IMR-90 (cell line): ENCODE results near the gene SV2B. TPM values are rescaled to one million over a fixed set of nuclear protein-coding genes. Genes with fewer than 3 reads are reported as not detected.

ENCODE experiments used
- ATAC-seq: fragments of 200-7000 bp; cut with Tn5 transposase; 2 replicates; pipeline ENCODE4 v1.9.1; 2020; ENCODE audit warnings: low read depth, mild to moderate bottlenecking, moderate library complexity
- BruUV-seq: library from RNA; stranded (reverse); fragments of 400-500 nt; replicated peaks from 2 replicates; lab custom pipeline; 2021; lab: Mats Ljungman, UMichigan
- CTCF ChIA-PET: fragments of 300-600 bp; formaldehyde crosslinking; extraction: SDS; loops from one replicate; lab custom pipeline; 2021; ENCODE audit warnings: antibody characterized with exemption; lab: Yijun Ruan, JAX
- POLR2A ChIA-PET: fragments of 300-600 bp; sonication (Branson Sonifier 250); formaldehyde crosslinking; loops from one replicate; lab custom pipeline; 2022; ENCODE audit warnings: antibody characterized with exemption; ENCODE audit not compliant: unreplicated experiment; lab: Charles Lee
- DNase-seq: peaks from one replicate; pipeline ENCODE4 v3.0.0; 2013
- H2AFZ ChIP-seq: replicated peaks from 2 replicates; pipeline ENCODE3; 2013; ENCODE audit warnings: low read length, mild to moderate bottlenecking; ENCODE audit not compliant: poor library complexity
- H2AK5ac ChIP-seq: 2 replicates; pipeline ENCODE4 v1.6.1; 2013; ENCODE audit warnings: low read depth, low read length, inconsistent platforms
- H2AK9ac ChIP-seq: replicated peaks from 2 replicates; pipeline ENCODE3; 2013; ENCODE audit warnings: mild to moderate bottlenecking, low read depth, low read length, moderate library complexity; ENCODE audit not compliant: poor library complexity
- H2BK120ac ChIP-seq: 2 replicates; pipeline ENCODE4 v1.6.1; 2013; ENCODE audit warnings: low read depth, low read length, inconsistent platforms
- H2BK15ac ChIP-seq: 3 replicates; pipeline ENCODE4 v1.6.1; 2013; ENCODE audit warnings: low read depth, low read length, inconsistent platforms
- H2BK20ac ChIP-seq: 2 replicates; pipeline ENCODE4 v1.6.1; 2013; ENCODE audit warnings: low read depth, mild to moderate bottlenecking, inconsistent platforms, low read length, moderate library complexity
- H2BK5ac ChIP-seq: 2 replicates; pipeline ENCODE4 v1.6.1; 2013; ENCODE audit warnings: mild to moderate bottlenecking, low read depth, low read length, inconsistent platforms; ENCODE audit not compliant: poor library complexity, severe bottlenecking
- H3K14ac ChIP-seq: replicated peaks from 2 replicates; pipeline ENCODE4 v1.6.1; 2013; ENCODE audit warnings: low read depth, low read length, inconsistent platforms
- H3K18ac ChIP-seq: 2 replicates; pipeline ENCODE4 v1.6.1; 2013; ENCODE audit warnings: low read depth, low read length, control low read depth
- H3K23ac ChIP-seq: 2 replicates; pipeline ENCODE4 v1.6.1; 2013; ENCODE audit warnings: low read depth, low read length, inconsistent platforms
- H3K27ac ChIP-seq: 2 replicates; pipeline ENCODE4 v1.5.1; 2013; ENCODE audit warnings: mild to moderate bottlenecking, control low read depth, low read length; ENCODE audit not compliant: insufficient read depth
- H3K27me3 ChIP-seq: 2 replicates; pipeline ENCODE4 v1.6.1; 2013; ENCODE audit warnings: low read length; ENCODE audit not compliant: control insufficient read depth, insufficient read depth
- H3K36me3 ChIP-seq: 2 replicates; pipeline ENCODE4 v1.6.1; 2013; ENCODE audit warnings: low read length, mixed read lengths; ENCODE audit not compliant: control insufficient read depth, insufficient read depth
- H3K4ac ChIP-seq: 2 replicates; pipeline ENCODE4 v1.6.1; 2013; ENCODE audit warnings: low read depth, low read length, inconsistent platforms
- H3K4me1 ChIP-seq: 2 replicates; pipeline ENCODE4 v1.6.1; 2013; ENCODE audit warnings: low read length, mixed read lengths; ENCODE audit not compliant: control insufficient read depth, insufficient read depth
- H3K4me2 ChIP-seq: 2 replicates; pipeline ENCODE4 v1.6.1; 2013; ENCODE audit warnings: low read depth, mild to moderate bottlenecking, control low read depth, low read length, moderate library complexity
- H3K4me3 ChIP-seq: 2 replicates; pipeline ENCODE4 v1.5.1; 2013; ENCODE audit warnings: low read depth, mild to moderate bottlenecking, control low read depth, low read length, moderate library complexity; ENCODE audit not compliant: insufficient read depth
- H3K56ac ChIP-seq: 2 replicates; pipeline ENCODE4 v1.6.1; 2013; ENCODE audit warnings: low read length, inconsistent platforms; ENCODE audit not compliant: insufficient read depth; ENCODE audit errors: extremely low read depth
- H3K79me1 ChIP-seq, 2 experiments: 2 replicates each; pipeline ENCODE4 v1.6.1; 2013; ENCODE audit warnings: low read length in 2 of 2, inconsistent platforms in 1 of 2, low read depth in 1 of 2
- H3K9ac ChIP-seq: 2 replicates; pipeline ENCODE4 v1.6.1; 2013; ENCODE audit warnings: low read depth, low read length, control low read depth
- H3K9me1 ChIP-seq: 2 replicates; pipeline ENCODE4 v1.6.1; 2013; ENCODE audit warnings: low read length, inconsistent platforms; ENCODE audit not compliant: insufficient read depth
- H3K9me3 ChIP-seq: 2 replicates; pipeline ENCODE4 v1.6.1; 2013; ENCODE audit warnings: low read length; ENCODE audit not compliant: control insufficient read depth, insufficient read depth
- H4K20me1 ChIP-seq: 2 replicates; pipeline ENCODE4 v1.6.1; 2013; ENCODE audit warnings: low read length, inconsistent platforms; ENCODE audit not compliant: insufficient read depth
- H4K5ac ChIP-seq: 2 replicates; pipeline ENCODE4 v1.6.1; 2013; ENCODE audit warnings: mild to moderate bottlenecking, low read depth, low read length, control low read depth
- H4K8ac ChIP-seq, 2 experiments: 2 replicates each; pipeline ENCODE4 v1.6.1; 2013; ENCODE audit warnings: low read depth in 2 of 2, low read length in 2 of 2, control low read depth in 1 of 2, inconsistent platforms in 1 of 2
- H4K91ac ChIP-seq: 2 replicates; pipeline ENCODE4 v1.6.1; 2013; ENCODE audit warnings: low read depth, low read length, inconsistent platforms; ENCODE audit not compliant: insufficient read depth
- BHLHE40 ChIP-seq: fragments of 150-350 bp; IDR thresholded peaks from 2 replicates; pipeline ENCODE4 v1.6.1; 2016; ENCODE audit warnings: mild to moderate bottlenecking, low read depth, low read length
- FOS ChIP-seq: fragments of 150-350 bp; IDR thresholded peaks from 2 replicates; pipeline ENCODE4 v1.6.1; 2016; ENCODE audit warnings: low read depth, low read length
- MAZ ChIP-seq: IDR thresholded peaks from 2 replicates; pipeline ENCODE4 v1.6.1; 2012; ENCODE audit warnings: low read depth, mild to moderate bottlenecking, low read length, improper control_type of control experiment, moderate library complexity, borderline replicate concordance
- MXI1 ChIP-seq: IDR thresholded peaks from 2 replicates; pipeline ENCODE4 v1.6.1; 2012; ENCODE audit warnings: low read depth, mild to moderate bottlenecking, low read length, moderate library complexity, borderline replicate concordance
- POLR2A ChIP-seq: IDR thresholded peaks from 2 replicates; pipeline ENCODE4 v1.6.1; 2012; ENCODE audit warnings: mild to moderate bottlenecking, low read depth, low read length
- RAD21 ChIP-seq: IDR thresholded peaks from 2 replicates; pipeline ENCODE4 v1.6.1; 2012; ENCODE audit warnings: low read length, improper control_type of control experiment
- RCOR1 ChIP-seq: IDR thresholded peaks from 2 replicates; pipeline ENCODE4 v1.6.1; 2012; ENCODE audit warnings: mild to moderate bottlenecking, low read length, improper control_type of control experiment; ENCODE audit not compliant: insufficient replicate concordance
- WGBS, 2 experiments: methylation state at CpG; one replicate each; pipeline versions ENCODE4 v1.1.5 to v1.1.7; 2013; ENCODE audit warnings: missing lambda C conversion rate in 2 of 2; ENCODE audit not compliant: insufficient read length in 1 of 2; ENCODE audit errors: extremely low coverage in 2 of 2; 5-methylcytosine and 5-hydroxymethylcytosine counted together
- dilution Hi-C: fragments of 300-500 bp; cut with HindIII; formaldehyde crosslinking; loops from one replicate; pipeline ENCODE4 v1.14.3; 2018; ENCODE audit warnings: low sequenced_read_pairs; ENCODE audit not compliant: unreplicated experiment
- in situ Hi-C: fragments of 300-500 bp; cut with MboI; formaldehyde crosslinking; loops from 3 replicates; pipeline ENCODE4 v1.14.3; 2019; ENCODE audit warnings: low sequenced_read_pairs, inconsistent platforms, mixed read lengths
- intact Hi-C: fragments of 100-400 bp; cut with micrococcal nuclease; formaldehyde crosslinking; loops from 2 replicates; pipeline ENCODE4 v1.10.0; 2022
- polyA plus RNA-seq, 3 experiments: library from polyadenylated mRNA; depleted of rRNA; stranded (reverse); fragments of >200 nt; gene quantifications; 2 replicates each; pipeline ENCODE4 v1.2.3, GENCODE V29; 2012; ENCODE audit warnings: low replicate concordance in 1 of 3
- total RNA-seq: library from RNA; depleted of rRNA; stranded (reverse); fragments of >200 nt; gene quantifications from 2 replicates; pipeline ENCODE4 v1.2.3, GENCODE V29; 2012
- TF ChIP-seq, protein P1 (sequence below): conservative IDR thresholded peaks from 2 replicates; pipeline ENCODE4 v1.5.1; 2012; ENCODE audit warnings: mild to moderate bottlenecking, low read depth, low read length, improper control_type of control experiment
- TF ChIP-seq, protein P2 (sequence below): fragments of 150-350 bp; IDR thresholded peaks from 2 replicates; pipeline ENCODE4 v1.6.1; 2017; ENCODE audit warnings: mild to moderate bottlenecking, antibody characterized with exemption, low read length, low read depth

SV2B gene
- total and polyA plus RNA-seq, 2 of the 4 experiments (the other 2 are of a cell fraction), result not detected

DNA sequence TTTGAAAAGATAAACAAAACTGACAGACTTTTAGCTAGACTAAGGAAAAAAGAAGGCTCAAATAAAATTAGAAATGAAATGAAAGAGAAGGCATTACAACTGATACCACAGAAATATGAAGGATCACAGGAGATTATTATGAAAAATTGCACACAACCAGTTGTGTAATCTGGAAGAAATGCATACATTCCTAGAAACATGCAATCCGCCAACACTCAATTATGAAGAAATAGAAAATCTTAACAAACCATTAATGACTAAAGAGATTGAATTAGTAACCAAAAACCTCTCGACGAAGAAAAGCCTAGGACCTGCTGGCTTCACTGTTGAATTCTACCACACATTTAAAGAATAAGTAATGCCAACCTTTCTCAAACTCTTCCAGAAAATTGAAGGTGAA, 149.5 kb downstream of the SV2B start:
- H2AFZ ChIP-seq, result no peak overlapping the region
- H3K27ac ChIP-seq, result no peak overlapping the region
- H3K36me3 ChIP-seq, result no peaks in the 10 kb centered on the region
- DNase-seq, result no peak
- H3K27me3 ChIP-seq, result no peaks in the 10 kb centered on the region
- no peak for TF ChIP-seq RAD21
- no peak for TF ChIP-seq MAZ
- no peak for TF ChIP-seq MXI1
- TF ChIP-seq BHLHE40, result no peak
- no peak for TF ChIP-seq FOS
- no peak for TF ChIP-seq POLR2A
- TF ChIP-seq, protein P1, sequence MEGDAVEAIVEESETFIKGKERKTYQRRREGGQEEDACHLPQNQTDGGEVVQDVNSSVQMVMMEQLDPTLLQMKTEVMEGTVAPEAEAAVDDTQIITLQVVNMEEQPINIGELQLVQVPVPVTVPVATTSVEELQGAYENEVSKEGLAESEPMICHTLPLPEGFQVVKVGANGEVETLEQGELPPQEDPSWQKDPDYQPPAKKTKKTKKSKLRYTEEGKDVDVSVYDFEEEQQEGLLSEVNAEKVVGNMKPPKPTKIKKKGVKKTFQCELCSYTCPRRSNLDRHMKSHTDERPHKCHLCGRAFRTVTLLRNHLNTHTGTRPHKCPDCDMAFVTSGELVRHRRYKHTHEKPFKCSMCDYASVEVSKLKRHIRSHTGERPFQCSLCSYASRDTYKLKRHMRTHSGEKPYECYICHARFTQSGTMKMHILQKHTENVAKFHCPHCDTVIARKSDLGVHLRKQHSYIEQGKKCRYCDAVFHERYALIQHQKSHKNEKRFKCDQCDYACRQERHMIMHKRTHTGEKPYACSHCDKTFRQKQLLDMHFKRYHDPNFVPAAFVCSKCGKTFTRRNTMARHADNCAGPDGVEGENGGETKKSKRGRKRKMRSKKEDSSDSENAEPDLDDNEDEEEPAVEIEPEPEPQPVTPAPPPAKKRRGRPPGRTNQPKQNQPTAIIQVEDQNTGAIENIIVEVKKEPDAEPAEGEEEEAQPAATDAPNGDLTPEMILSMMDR, result no peak
- no peak for TF ChIP-seq RCOR1
- TF ChIP-seq, protein P2, sequence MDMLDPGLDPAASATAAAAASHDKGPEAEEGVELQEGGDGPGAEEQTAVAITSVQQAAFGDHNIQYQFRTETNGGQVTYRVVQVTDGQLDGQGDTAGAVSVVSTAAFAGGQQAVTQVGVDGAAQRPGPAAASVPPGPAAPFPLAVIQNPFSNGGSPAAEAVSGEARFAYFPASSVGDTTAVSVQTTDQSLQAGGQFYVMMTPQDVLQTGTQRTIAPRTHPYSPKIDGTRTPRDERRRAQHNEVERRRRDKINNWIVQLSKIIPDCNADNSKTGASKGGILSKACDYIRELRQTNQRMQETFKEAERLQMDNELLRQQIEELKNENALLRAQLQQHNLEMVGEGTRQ, result no peak
- no peaks in the 10 kb centered on the region for H3K79me1 ChIP-seq
- ChIA-PET CTCF (interaction anchor here (0.6 kb wide), 1 partner anchor 149 kb away, joined by 3 read pairs; no protein-coding TSS in a partner anchor), POLR2A (no interaction called here)
- BruUV-seq, result no TSS peak
- ATAC-seq, result no peak
- no peak overlapping the region for H4K91ac ChIP-seq
- no peak overlapping the region for H2BK15ac ChIP-seq
- no peaks in the 10 kb centered on the region for H4K20me1 ChIP-seq
- H2AK9ac ChIP-seq, result no peak overlapping the region
- dilution Hi-C loops, result no loop called here
- H4K5ac ChIP-seq, result no peak overlapping the region
- no peak overlapping the region for H3K23ac ChIP-seq
- H3K56ac ChIP-seq, result no peak overlapping the region
- H3K4me3 ChIP-seq, result no peak overlapping the region
- H2BK5ac ChIP-seq, result no peak overlapping the region
- no CpG with 5 or more reads among the region's 3 CpGs for WGBS, 2 experiments
- H2BK20ac ChIP-seq, result no peak overlapping the region
- no peak overlapping the region for H3K14ac ChIP-seq
- no peak overlapping the region for H4K8ac ChIP-seq
- H3K4me2 ChIP-seq, result no peak overlapping the region
- no peaks in the 10 kb centered on the region for H3K4me1 ChIP-seq
- H3K9me3 ChIP-seq, result no peaks in the 10 kb centered on the region
- H3K9me1 ChIP-seq, result no peaks in the 10 kb centered on the region
- H3K18ac ChIP-seq, result no peak overlapping the region
- no peak overlapping the region for H3K9ac ChIP-seq
- H3K4ac ChIP-seq, result no peak overlapping the region
- intact Hi-C loops, result no loop called here
- no peak overlapping the region for H2BK120ac ChIP-seq
- H2AK5ac ChIP-seq, result no peak overlapping the region
- in situ Hi-C loops, result no loop called here
